Left colon (tissue), 2 donors: Measurements from ENCODE around the gene BOK. TPM values are rescaled to one million over a fixed set of nuclear protein-coding genes. Genes with fewer than 3 reads are reported as not detected.
"Not testable (repeated sequence)": the region's sequence is repeated elsewhere in the genome, so short reads cannot be mapped to it uniquely, and the experiment has no call there.

ENCODE experiments used
- ATAC-seq: fragments of 200-7000 bp; cut with Tn5 transposase; one replicate; pipeline ENCODE4 v1.9.1; 2020; ENCODE audit warnings: mild to moderate bottlenecking, moderate library complexity
- DNase-seq, 2 donors: peaks; one replicate each; pipeline ENCODE4 v3.0.0-alpha.2; 2020
- intact Hi-C, 2 donors: fragments of 100-400 bp; cut with DNase I in 1 of 2; cut with micrococcal nuclease in 1 of 2; formaldehyde crosslinking; loops; one replicate each; pipeline versions ENCODE4 v1.11.2 to v1.14.0; 2022; cut with DNase I, micrococcal nuclease
- total RNA-seq, 2 donors: library from RNA; stranded (reverse); fragmentation: NEBNext Ultra II Directional; extraction: Animal tissue kit (Norgen Biotek cat#: 25700); gene quantifications; one replicate each; pipeline ENCODE4 v1.2.1, GENCODE V29; 2021
- donor health status: DM: no; HTN: no; CAD: no.
- donor health status: DM: yes; HTN: yes; CAD: no.

The BOK gene
- total RNA-seq, 2 donors from 2014 or later = 10.3 to 14.2 TPM

- ATAC-seq (no peak), DNase-seq (no peak)
- intact Hi-C loops = no loop called here
These were observed 28.2 kb downstream of the BOK start for GRCh38 chr2:241586564-241587264.

- ATAC-seq, DNase-seq, intact Hi-C loops: not testable (repeated sequence)
These were observed 31.3 kb downstream of the BOK start for GRCh38 chr2:241589863-241590262.

- ATAC-seq, DNase-seq, intact Hi-C loops: not testable (repeated sequence)
These were observed 32.2 kb downstream of the BOK start for GRCh38 chr2:241590496-241591455.

GRCh38 chr2:241592126-241592845 lies 33.7 kb downstream of the BOK start:
- no peak for DNase-seq
- no peak for ATAC-seq
- intact Hi-C loops = no loop called here

DNA sequence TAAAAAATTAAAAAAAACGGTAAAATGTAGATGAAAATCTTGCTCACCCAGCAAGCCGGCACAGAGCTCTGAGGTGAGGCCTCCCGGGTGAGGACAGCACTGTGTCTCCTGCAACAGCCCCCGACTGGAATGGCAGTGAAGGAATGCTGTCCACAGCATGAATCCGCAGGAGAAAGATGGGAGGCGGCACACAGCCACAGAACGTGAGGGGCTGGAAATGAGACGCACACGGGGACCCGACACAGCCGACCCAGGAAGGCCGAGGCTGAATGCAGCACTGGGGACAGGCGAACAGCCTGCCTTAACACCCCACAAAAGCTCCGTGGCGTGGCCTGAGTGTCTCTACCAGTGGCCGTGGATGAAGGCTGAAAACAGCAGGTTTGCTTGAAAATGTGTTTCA lies 34.7 kb downstream of the BOK start:
- ATAC-seq (no peak), DNase-seq (no peak)
- intact Hi-C loops = no loop called here

GRCh38 chr2:241595600-241596140 lies 37.1 kb downstream of the BOK start:
- DNase-seq (no peak), ATAC-seq (peak; percentile 46)
- intact Hi-C loops = no loop called here

- intact Hi-C loops = no loop called here
- no peak for ATAC-seq
- DNase-seq = no peak
These were observed 39.0 kb downstream of the BOK start for GRCh38 chr2:241597561-241597960.

DNA sequence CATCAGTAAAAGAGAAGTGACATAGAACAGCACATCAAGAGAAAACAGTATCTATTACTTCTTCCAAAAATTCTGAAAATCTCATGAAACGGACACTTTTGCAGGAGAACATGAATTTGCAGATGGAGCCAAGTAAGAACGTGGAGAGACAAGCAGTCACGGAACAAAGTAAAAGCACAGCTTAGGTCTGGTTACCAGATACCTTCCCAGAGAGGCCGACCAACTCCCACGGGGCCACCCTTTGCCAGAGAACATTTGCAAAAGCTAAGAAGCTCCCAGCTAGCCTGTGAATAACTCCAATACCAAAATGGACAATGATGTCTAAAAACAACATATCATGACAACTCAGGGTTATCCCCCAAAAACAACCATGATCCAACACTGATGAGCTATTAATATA lies 39.5 kb downstream of the BOK start:
- intact Hi-C loops = no loop called here
- ATAC-seq (no peak), DNase-seq (no peak)

- intact Hi-C loops = no loop called here
- no peak for DNase-seq
- ATAC-seq = peak; percentile 72
These were observed 39.9 kb downstream of the BOK start for GRCh38 chr2:241598487-241598886.

GRCh38 chr2:241599615-241600014 lies 41.1 kb downstream of the BOK start:
- ATAC-seq (no peak), DNase-seq (no peak)
- intact Hi-C loops = loop anchor here in 1 of 2 donors (10.0 kb wide), 1 partner anchor 85 kb away; no protein-coding TSS in a partner anchor

GRCh38 chr2:241601841-241602240 lies 43.3 kb downstream of the BOK start:
- intact Hi-C loops = loop anchor here in 1 of 2 donors (10.0 kb wide), 1 partner anchor 87 kb away; no protein-coding TSS in a partner anchor
- ATAC-seq = no peak

DNA sequence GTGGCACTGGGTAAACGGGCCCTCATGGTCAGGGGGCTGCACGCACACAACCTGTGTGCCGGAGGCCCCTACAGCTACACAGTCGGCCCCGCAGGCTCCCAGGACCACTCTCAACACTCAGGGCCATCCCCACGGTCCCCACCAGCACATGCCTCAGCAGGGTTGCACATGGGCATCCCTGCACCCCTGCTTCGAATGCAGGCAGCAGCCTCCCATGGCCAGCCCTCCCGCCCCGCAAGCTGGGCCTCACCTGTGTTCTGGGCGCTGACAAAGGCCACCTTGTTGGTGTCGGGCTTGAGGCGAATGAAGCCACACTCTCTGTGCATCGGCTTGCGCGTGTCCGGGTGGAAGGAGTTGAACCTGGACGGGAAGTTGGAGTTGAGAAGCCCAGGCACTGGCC lies 44.2 kb downstream of the BOK start:
- ATAC-seq (no peak), DNase-seq (no peak)
- intact Hi-C loops = loop anchor here in 1 of 2 donors (10.0 kb wide), 1 partner anchor 88 kb away; no protein-coding TSS in a partner anchor

More at GRCh38 chr2:241601841-241602240, 43.3 kb downstream of the BOK start:
- DNase-seq = no peak

DNA sequence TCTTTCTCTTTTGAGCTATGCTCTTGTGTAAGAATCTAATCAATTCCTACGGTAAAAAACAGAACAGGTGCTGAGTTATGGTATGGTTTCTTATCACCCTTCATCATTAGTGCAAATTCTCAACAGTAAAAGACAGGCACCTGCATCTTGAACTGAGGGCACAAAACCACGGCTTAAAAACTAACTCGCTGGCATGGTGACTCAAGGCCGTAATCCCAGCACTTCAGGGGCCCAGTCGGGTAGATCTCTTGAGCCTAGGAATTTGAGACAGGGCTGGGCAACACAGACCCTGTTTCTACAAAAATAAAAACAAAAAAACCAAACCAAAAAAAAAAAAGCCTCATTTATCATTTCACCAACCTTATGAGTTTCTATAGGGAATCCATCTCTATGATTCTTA lies 45.1 kb downstream of the BOK start:
- intact Hi-C loops = loop anchor here in 1 of 2 donors (10.0 kb wide), 1 partner anchor 89 kb away; no protein-coding TSS in a partner anchor
- ATAC-seq = no peak
- no peak for DNase-seq

- no peak for DNase-seq
These were observed 47.6 kb downstream of the BOK start for GRCh38 chr2:241606186-241606585.

DNA sequence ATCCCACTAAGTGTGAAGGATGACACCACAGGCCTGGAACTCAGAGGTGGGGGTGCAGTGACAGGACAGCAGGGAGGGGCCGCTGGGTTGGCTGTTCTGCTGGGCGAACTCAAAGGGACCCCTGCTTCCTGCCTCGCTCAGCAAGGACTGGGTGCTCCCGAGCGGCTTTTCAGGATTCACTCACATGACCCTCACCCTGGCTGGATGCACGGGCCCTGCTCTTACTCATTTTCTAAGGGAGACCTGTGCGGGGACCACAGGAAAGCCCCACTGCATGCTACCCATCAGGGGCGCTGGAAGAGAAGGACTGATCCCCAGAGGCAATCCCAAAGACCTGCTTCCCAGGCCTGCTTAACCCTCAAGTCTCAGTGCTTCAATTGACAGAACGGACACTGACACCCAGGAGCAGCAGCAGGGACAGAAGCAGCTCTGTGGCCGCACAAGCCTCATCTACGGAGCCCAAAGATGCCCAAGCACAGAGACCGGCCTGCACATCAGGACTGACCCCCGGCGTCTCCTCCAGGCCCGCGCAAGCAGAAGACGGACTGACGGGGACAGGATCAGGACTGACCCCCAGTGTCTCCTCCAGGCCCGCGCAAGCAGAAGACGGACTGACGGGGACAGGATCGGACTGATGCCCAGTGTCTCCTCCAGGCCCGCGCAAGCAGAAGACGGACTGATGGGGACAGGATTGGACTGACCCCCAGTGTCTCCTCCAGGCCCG lies 48.8 kb downstream of the BOK start:
- intact Hi-C loops = loop anchor here in 1 of 2 donors (10.0 kb wide), 1 partner anchor 93 kb away; no protein-coding TSS in a partner anchor
- ATAC-seq (no peak), DNase-seq (no peak)

More at GRCh38 chr2:241606186-241606585, 47.6 kb downstream of the BOK start:
- intact Hi-C loops = loop anchor here in 1 of 2 donors (10.0 kb wide), 1 partner anchor 91 kb away; no protein-coding TSS in a partner anchor
- no peak for ATAC-seq

DNA sequence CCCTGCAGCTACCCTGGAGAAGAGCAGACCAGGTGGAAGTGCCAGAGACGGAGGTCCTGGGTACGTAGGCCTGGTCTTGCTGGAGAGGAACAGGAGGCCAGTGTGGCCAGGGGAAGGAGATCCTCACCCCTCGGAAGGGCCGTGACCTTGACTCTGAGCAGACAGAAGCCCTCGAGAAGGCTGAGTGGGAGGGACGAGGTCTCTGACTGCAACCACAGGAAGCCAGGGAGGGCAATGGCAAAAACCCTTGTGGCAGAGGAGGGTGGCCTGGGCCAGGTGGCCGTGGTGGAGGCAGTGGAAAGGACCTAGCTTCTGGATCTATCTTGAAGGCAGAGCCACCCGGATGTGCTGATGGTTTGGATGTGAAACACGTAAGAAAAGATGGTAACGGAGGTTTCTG lies 50.3 kb downstream of the BOK start:
- intact Hi-C loops = loop anchor here in 1 of 2 donors (10.0 kb wide), 1 partner anchor 94 kb away; no protein-coding TSS in a partner anchor
- DNase-seq (no peak), ATAC-seq (no peak)

DNA sequence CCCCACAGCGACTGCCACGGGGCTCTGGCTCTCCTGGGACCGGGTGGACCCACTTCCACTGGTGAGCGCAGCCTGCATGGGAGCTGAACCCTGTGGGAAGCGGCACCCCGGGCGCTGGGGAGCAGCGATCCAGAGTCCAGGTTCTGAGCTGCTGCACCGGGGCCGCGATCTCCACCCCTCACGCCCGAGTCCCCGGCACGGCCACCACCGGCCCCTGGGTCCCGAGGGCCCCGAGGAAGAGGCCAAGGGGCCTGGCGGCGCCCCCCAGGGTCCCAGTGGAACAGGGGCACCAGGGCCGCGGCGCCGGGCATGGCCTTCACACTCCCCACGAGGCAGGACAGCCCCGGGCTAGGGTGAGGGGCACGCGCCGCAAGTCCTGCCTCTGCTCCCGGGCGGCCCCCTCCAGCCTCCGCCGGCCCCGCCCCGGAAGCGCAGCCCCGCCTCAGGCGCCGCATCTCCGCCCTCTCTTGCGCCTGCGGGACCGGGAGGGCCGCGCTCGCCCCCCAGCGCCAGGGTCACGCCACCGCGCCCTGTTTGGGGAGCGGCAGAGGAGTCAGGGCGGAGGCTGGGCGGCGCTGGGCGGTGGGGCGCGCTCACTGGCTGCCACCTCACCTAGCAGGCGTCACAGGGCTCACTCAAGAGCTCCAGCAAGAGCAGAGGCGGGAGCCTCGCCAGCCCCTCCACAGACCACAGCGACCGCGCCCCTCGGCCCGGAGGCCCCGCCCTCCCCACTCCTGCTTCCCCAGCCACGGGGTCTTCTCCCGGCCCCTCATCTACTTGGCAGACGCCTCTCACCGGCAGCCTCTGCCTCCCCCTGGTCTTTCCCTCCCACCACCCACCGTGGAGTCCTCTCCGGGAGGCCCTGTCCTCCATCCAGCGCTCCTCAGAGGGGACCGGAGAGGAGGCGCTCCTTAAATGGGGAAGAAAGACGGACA lies 51.6 kb downstream of the BOK start:
- DNase-seq (peak; percentile 90 to 93), ATAC-seq (peak; percentile 96)
- intact Hi-C loops = loop anchor here in 1 of 2 donors (10.0 kb wide), 1 partner anchor 95 kb away; no protein-coding TSS in a partner anchor
